HUES48 (cell line): ENCODE data around the gene SLC25A53.
"Not testable (repeated sequence)": the region's sequence is repeated elsewhere in the genome, so short reads cannot be mapped to it uniquely, and the experiment has no call there.

Experiments used
- H3K27ac ChIP-seq: one replicate; pipeline ENCODE4 v1.7.0; 2013; ENCODE audit warnings: low read depth, low read length, inconsistent platforms
- H3K27me3 ChIP-seq: 2 replicates; pipeline ENCODE4 v1.6.1; 2013; ENCODE audit warnings: mild to moderate bottlenecking, low read length; ENCODE audit not compliant: control insufficient read depth, insufficient read depth
- H3K36me3 ChIP-seq: 2 replicates; pipeline ENCODE4 v1.6.1; 2013; ENCODE audit warnings: low read length; ENCODE audit not compliant: control insufficient read depth, insufficient read depth
- H3K4me1 ChIP-seq: 2 replicates; pipeline ENCODE4 v1.6.1; 2013; ENCODE audit warnings: mild to moderate bottlenecking, low read length; ENCODE audit not compliant: control insufficient read depth, insufficient read depth
- H3K4me3 ChIP-seq: 2 replicates; pipeline ENCODE4 v1.5.1; 2013; ENCODE audit warnings: mild to moderate bottlenecking, low read depth, low read length
- H3K9ac ChIP-seq: 2 replicates; pipeline ENCODE4 v1.6.1; 2013; ENCODE audit warnings: mild to moderate bottlenecking, low read depth, low read length, moderate library complexity
- H3K9me3 ChIP-seq: 2 replicates; pipeline ENCODE4 v1.6.1; 2013; ENCODE audit warnings: low read length; ENCODE audit not compliant: control insufficient read depth, insufficient read depth

The SLC25A53 gene

GRCh38 chrX:104126856-104127255 is 30.0 kb downstream of the SLC25A53 start:
- Histone ChIP-seq H3K4me1 (no peaks in the 10 kb centered on the region), H3K36me3 (no peaks in the 10 kb centered on the region), H3K9ac (no peak overlapping the region), H3K27ac (no peak overlapping the region), H3K27me3 (0 out of 2 replicates have a peak, but pooled peaks cover 6% of the 10 kb centered on the region), H3K9me3 (no peaks in the 10 kb centered on the region), H3K4me3 (no peak overlapping the region)

GRCh38 chrX:104122829-104123228 is 34.0 kb downstream of the SLC25A53 start:
- Histone ChIP-seq H3K9ac (no peak overlapping the region), H3K27me3 (peaks cover 13% of the 10 kb centered on the region; the same call in 1 of the 2 replicates), H3K9me3 (no peaks in the 10 kb centered on the region), H3K36me3 (no peaks in the 10 kb centered on the region), H3K4me3 (no peak overlapping the region), H3K4me1 (peaks cover 3% of the 10 kb centered on the region; the same call in 1 of the 2 replicates), H3K27ac (no peak overlapping the region)

GRCh38 chrX:104118765-104119164 is 38.0 kb downstream of the SLC25A53 start:
- H3K27me3 ChIP-seq = peaks cover 27% of the 10 kb centered on the region
- peaks cover 7% of the 10 kb centered on the region; the same call in 1 of the 2 replicates for H3K4me1 ChIP-seq

GRCh38 chrX:104117759-104118158 is 39.0 kb downstream of the SLC25A53 start:
- Histone ChIP-seq H3K27me3 (peaks cover 22% of the 10 kb centered on the region), H3K9ac (no peak overlapping the region), H3K4me3 (no peak overlapping the region), H3K4me1 (peaks cover 12% of the 10 kb centered on the region), H3K36me3 (no peaks in the 10 kb centered on the region), H3K27ac (no peak overlapping the region), H3K9me3 (no peaks in the 10 kb centered on the region)

More at GRCh38 chrX:104118765-104119164, 38.0 kb downstream of the SLC25A53 start:
- Histone ChIP-seq H3K4me3 (no peak overlapping the region), H3K27ac (no peak overlapping the region), H3K9me3 (no peaks in the 10 kb centered on the region), H3K36me3 (no peaks in the 10 kb centered on the region), H3K9ac (no peak overlapping the region)

- Histone ChIP-seq H3K27me3 (peaks cover 33% of the 10 kb centered on the region), H3K36me3 (no peaks in the 10 kb centered on the region), H3K9me3 (no peaks in the 10 kb centered on the region), H3K9ac (no peak overlapping the region), H3K4me3 (peak overlapping the region; percentile 74), H3K27ac (no peak overlapping the region), H3K4me1 (peaks cover 14% of the 10 kb centered on the region)
Measured at GRCh38 chrX:104113222-104113965, 43.4 kb downstream of the SLC25A53 start.

- Histone ChIP-seq H3K9me3 (no peaks in the 10 kb centered on the region), H3K36me3 (no peaks in the 10 kb centered on the region), H3K4me1 (peaks cover 14% of the 10 kb centered on the region), H3K9ac (peak within 1 kb of the TSS; percentile 52), H3K27me3 (peaks cover 29% of the 10 kb centered on the region), H3K4me3 (peak within 1 kb of the TSS; percentile 74), H3K27ac (peak within 1 kb of the TSS; percentile 67)
Measured at GRCh38 chrX:104112326-104112951, 44.4 kb downstream of the SLC25A53 start, which contains the start of gene ZCCHC18. Gene ZCCHC18, plus strand, starts transcription at chrX:104112523. Its CDS starts 1,589 bp downstream, at chrX:104114112.

- not testable (repeated sequence) for H3K36me3 ChIP-seq, H3K4me3 ChIP-seq, H3K27ac ChIP-seq, H3K9ac ChIP-seq, H3K9me3 ChIP-seq
- H3K27me3 ChIP-seq = peaks cover 24% of the 10 kb centered on the region
- H3K4me1 ChIP-seq = peaks cover 14% of the 10 kb centered on the region
Measured at GRCh38 chrX:104110491-104111240, 46.1 kb downstream of the SLC25A53 start.

GRCh38 chrX:104108955-104109354 is 47.9 kb downstream of the SLC25A53 start:
- Histone ChIP-seq H3K9ac (no peak overlapping the region), H3K27ac (no peak overlapping the region), H3K9me3 (no peaks in the 10 kb centered on the region), H3K4me1 (peaks cover 12% of the 10 kb centered on the region), H3K36me3 (no peaks in the 10 kb centered on the region), H3K4me3 (no peak overlapping the region), H3K27me3 (peaks cover 16% of the 10 kb centered on the region)

- no peaks in the 10 kb centered on the region for H3K9me3 ChIP-seq
- H3K27ac ChIP-seq = no peak overlapping the region
- H3K4me3 ChIP-seq = no peak overlapping the region
- H3K27me3 ChIP-seq = peaks cover 9% of the 10 kb centered on the region
- no peak overlapping the region for H3K9ac ChIP-seq
- H3K4me1 ChIP-seq = no peaks in the 10 kb centered on the region
- no peaks in the 10 kb centered on the region for H3K36me3 ChIP-seq
Measured at GRCh38 chrX:104105330-104106262, 51.2 kb downstream of the SLC25A53 start.

- H3K4me3 ChIP-seq = no peak overlapping the region
- H3K27me3 ChIP-seq = peaks cover 9% of the 10 kb centered on the region
- no peak overlapping the region for H3K9ac ChIP-seq
- H3K27ac ChIP-seq = no peak overlapping the region
- H3K4me1 ChIP-seq = no peaks in the 10 kb centered on the region
- H3K36me3 ChIP-seq = no peaks in the 10 kb centered on the region
- no peaks in the 10 kb centered on the region for H3K9me3 ChIP-seq
Measured at GRCh38 chrX:104104676-104105075, 52.1 kb downstream of the SLC25A53 start.
